ENCODE results near the gene GRPEL1.

- TF ChIP-seq CTCF (IDR thresholded peaks at IDR 0.05) (no peak), EZH2 (IDR thresholded peaks at IDR 0.05) (no peak), EZH2phosphoT487 (IDR thresholded peaks at IDR 0.05) (no peak)
Observed at GRCh38 chr4:7066493-7066892, 1.4 kb downstream of the GRPEL1 start.
